GM12878 (cell line): ENCODE data around the gene ATG5. TPM values are rescaled to one million over a fixed set of nuclear protein-coding genes. Genes with fewer than 3 reads are reported as not detected.

ENCODE experiments used
- BACH1 ChIP-seq: fragments of 450-650 bp; IDR thresholded peaks from 2 replicates; pipeline ENCODE4 v1.6.1; 2017; ENCODE audit warnings: mild to moderate bottlenecking, borderline replicate concordance
- GATAD2B ChIP-seq: fragments of 450-650 bp; conservative IDR thresholded peaks from 2 replicates; pipeline ENCODE4 v1.6.1; 2017; ENCODE audit warnings: low read depth, mild to moderate bottlenecking, moderate library complexity
- IKZF1 ChIP-seq: fragments of 450-650 bp; conservative IDR thresholded peaks from 2 replicates; pipeline ENCODE4 v1.6.1; 2017; ENCODE audit warnings: antibody characterized with exemption, mild to moderate bottlenecking
- MEF2A ChIP-seq: IDR thresholded peaks from 2 replicates; pipeline ENCODE4 v1.6.1; 2011; ENCODE audit warnings: low read depth, mild to moderate bottlenecking, low read length, moderate library complexity; ENCODE audit not compliant: insufficient read depth
- NFYA ChIP-seq: IDR thresholded peaks from 2 replicates; pipeline ENCODE4 v1.6.1; 2011; ENCODE audit warnings: low read depth, mild to moderate bottlenecking, low read length, improper control_type of control experiment, borderline replicate concordance
- NR2F1 ChIP-seq: fragments of 450-650 bp; conservative IDR thresholded peaks from 2 replicates; pipeline ENCODE4 v1.6.1; 2017; ENCODE audit warnings: mild to moderate bottlenecking
- PBX3 ChIP-seq: IDR thresholded peaks from 2 replicates; pipeline ENCODE4 v1.6.1; 2011; ENCODE audit warnings: mild to moderate bottlenecking, low read depth, low read length, moderate library complexity; ENCODE audit not compliant: insufficient replicate concordance
- POLR2AphosphoS2 ChIP-seq: IDR thresholded peaks from 2 replicates; pipeline ENCODE4 v1.6.1; 2011; ENCODE audit warnings: low read depth, mild to moderate bottlenecking, low read length, improper control_type of control experiment, moderate library complexity
- SMAD1 ChIP-seq: fragments of 450-650 bp; IDR thresholded peaks from 2 replicates; pipeline ENCODE4 v1.6.1; 2018; ENCODE audit warnings: mild to moderate bottlenecking, low read depth; ENCODE audit not compliant: partially characterized antibody
- TCF12 ChIP-seq: IDR thresholded peaks from 2 replicates; pipeline ENCODE4 v1.6.1; 2011; ENCODE audit warnings: low read depth, mild to moderate bottlenecking, low read length
- TCF3 ChIP-seq: IDR thresholded peaks from 2 replicates; pipeline ENCODE4 v1.6.1; 2012; ENCODE audit warnings: low read depth, mild to moderate bottlenecking, low read length, borderline replicate concordance; ENCODE audit not compliant: insufficient read depth
- ZBTB11 ChIP-seq: fragments of 450-650 bp; formaldehyde crosslinking; IDR thresholded peaks from 2 replicates; pipeline ENCODE4 v1.5.0; 2022; ENCODE audit warnings: mild to moderate bottlenecking, missing genetic modification characterization
- polyA plus RNA-seq, 11 experiments: library from polyadenylated mRNA; depleted of rRNA in 4 of 11; unstranded in 6 of 11; stranded (reverse) in 5 of 11; fragments of >200 nt; fragmentation: Nextera tagmentation in 4 of 11; fragmentation: Illumina TruSeq in 1 of 11; extraction: Ambion mirVana in 4 of 11; extraction: Trizol in 1 of 11; gene quantifications; 1 replicate in 1 of 11; 2 replicates in 10 of 11; pipeline versions ENCODE4 v1.2.1 to v1.2.3, GENCODE V29; 2011 to 2016; ENCODE audit warnings: inconsistent platforms in 2 of 11, missing spikeins in 2 of 11, low read depth in 1 of 11
- total RNA-seq, 4 experiments: library from RNA; depleted of rRNA in 3 of 4; stranded (reverse); fragments of >200 nt in 3 of 4; fragmentation: Illumina TruSeq in 1 of 4; extraction: Trizol in 1 of 4; gene quantifications; 2 replicates each; pipeline versions ENCODE4 v1.2.1 to v1.2.3, GENCODE V29; 2013 to 2021
- TF ChIP-seq, protein P1 (sequence below): fragments of 450-650 bp; conservative IDR thresholded peaks from 2 replicates; pipeline ENCODE4 v1.6.1; 2017; ENCODE audit warnings: mild to moderate bottlenecking, moderate library complexity
- TF ChIP-seq, protein P2 (sequence below): fragments of 450-650 bp; formaldehyde crosslinking; IDR thresholded peaks from 2 replicates; pipeline ENCODE4 v1.4.0; 2020; ENCODE audit warnings: mild to moderate bottlenecking, moderate library complexity
- TF ChIP-seq, protein P3 (sequence below): fragments of 450-650 bp; IDR thresholded peaks from 2 replicates; pipeline ENCODE4 v1.6.1; 2018; ENCODE audit warnings: mild to moderate bottlenecking, low read depth, moderate library complexity; ENCODE audit not compliant: partially characterized antibody

The ATG5 gene
- total and polyA plus RNA-seq, 10 of the 15 experiments (the other 5 are each of a cell fraction or from before 2014, with no cell fraction given), result 12.9 to 51.8 (median 23.9) TPM

- TF ChIP-seq PBX3, result no peak
- TF ChIP-seq, protein P1, sequence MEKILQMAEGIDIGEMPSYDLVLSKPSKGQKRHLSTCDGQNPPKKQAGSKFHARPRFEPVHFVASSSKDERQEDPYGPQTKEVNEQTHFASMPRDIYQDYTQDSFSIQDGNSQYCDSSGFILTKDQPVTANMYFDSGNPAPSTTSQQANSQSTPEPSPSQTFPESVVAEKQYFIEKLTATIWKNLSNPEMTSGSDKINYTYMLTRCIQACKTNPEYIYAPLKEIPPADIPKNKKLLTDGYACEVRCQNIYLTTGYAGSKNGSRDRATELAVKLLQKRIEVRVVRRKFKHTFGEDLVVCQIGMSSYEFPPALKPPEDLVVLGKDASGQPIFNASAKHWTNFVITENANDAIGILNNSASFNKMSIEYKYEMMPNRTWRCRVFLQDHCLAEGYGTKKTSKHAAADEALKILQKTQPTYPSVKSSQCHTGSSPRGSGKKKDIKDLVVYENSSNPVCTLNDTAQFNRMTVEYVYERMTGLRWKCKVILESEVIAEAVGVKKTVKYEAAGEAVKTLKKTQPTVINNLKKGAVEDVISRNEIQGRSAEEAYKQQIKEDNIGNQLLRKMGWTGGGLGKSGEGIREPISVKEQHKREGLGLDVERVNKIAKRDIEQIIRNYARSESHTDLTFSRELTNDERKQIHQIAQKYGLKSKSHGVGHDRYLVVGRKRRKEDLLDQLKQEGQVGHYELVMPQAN, result no peak; the same call in 1 of the 2 replicates
- TF ChIP-seq BACH1, result no peak
- no peak for TF ChIP-seq NR2F1
- TF ChIP-seq SMAD1, result no peak
- no peak for TF ChIP-seq IKZF1
- 0 out of 2 replicates have a peak, but pooled peaks have one; percentile 32 for TF ChIP-seq TCF3
- no peak for TF ChIP-seq POLR2AphosphoS2
- TF ChIP-seq NFYA, result no peak
- no peak for TF ChIP-seq MEF2A
- TF ChIP-seq, protein P2, sequence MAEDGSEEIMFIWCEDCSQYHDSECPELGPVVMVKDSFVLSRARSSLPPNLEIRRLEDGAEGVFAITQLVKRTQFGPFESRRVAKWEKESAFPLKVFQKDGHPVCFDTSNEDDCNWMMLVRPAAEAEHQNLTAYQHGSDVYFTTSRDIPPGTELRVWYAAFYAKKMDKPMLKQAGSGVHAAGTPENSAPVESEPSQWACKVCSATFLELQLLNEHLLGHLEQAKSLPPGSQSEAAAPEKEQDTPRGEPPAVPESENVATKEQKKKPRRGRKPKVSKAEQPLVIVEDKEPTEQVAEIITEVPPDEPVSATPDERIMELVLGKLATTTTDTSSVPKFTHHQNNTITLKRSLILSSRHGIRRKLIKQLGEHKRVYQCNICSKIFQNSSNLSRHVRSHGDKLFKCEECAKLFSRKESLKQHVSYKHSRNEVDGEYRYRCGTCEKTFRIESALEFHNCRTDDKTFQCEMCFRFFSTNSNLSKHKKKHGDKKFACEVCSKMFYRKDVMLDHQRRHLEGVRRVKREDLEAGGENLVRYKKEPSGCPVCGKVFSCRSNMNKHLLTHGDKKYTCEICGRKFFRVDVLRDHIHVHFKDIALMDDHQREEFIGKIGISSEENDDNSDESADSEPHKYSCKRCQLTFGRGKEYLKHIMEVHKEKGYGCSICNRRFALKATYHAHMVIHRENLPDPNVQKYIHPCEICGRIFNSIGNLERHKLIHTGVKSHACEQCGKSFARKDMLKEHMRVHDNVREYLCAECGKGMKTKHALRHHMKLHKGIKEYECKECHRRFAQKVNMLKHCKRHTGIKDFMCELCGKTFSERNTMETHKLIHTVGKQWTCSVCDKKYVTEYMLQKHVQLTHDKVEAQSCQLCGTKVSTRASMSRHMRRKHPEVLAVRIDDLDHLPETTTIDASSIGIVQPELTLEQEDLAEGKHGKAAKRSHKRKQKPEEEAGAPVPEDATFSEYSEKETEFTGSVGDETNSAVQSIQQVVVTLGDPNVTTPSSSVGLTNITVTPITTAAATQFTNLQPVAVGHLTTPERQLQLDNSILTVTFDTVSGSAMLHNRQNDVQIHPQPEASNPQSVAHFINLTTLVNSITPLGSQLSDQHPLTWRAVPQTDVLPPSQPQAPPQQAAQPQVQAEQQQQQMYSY (CRISPR knock-in tag), result no peak
- TF ChIP-seq TCF12, result no peak
- TF ChIP-seq ZBTB11, result no peak
- TF ChIP-seq, protein P3, sequence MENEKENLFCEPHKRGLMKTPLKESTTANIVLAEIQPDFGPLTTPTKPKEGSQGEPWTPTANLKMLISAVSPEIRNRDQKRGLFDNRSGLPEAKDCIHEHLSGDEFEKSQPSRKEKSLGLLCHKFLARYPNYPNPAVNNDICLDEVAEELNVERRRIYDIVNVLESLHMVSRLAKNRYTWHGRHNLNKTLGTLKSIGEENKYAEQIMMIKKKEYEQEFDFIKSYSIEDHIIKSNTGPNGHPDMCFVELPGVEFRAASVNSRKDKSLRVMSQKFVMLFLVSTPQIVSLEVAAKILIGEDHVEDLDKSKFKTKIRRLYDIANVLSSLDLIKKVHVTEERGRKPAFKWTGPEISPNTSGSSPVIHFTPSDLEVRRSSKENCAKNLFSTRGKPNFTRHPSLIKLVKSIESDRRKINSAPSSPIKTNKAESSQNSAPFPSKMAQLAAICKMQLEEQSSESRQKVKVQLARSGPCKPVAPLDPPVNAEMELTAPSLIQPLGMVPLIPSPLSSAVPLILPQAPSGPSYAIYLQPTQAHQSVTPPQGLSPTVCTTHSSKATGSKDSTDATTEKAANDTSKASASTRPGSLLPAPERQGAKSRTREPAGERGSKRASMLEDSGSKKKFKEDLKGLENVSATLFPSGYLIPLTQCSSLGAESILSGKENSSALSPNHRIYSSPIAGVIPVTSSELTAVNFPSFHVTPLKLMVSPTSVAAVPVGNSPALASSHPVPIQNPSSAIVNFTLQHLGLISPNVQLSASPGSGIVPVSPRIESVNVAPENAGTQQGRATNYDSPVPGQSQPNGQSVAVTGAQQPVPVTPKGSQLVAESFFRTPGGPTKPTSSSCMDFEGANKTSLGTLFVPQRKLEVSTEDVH, result no peak
- 0 out of 2 replicates have a peak, but pooled peaks have one; percentile 9 for TF ChIP-seq GATAD2B
These were observed 162.1 kb downstream of the ATG5 start (continued) for GRCh38 chr6:106163446-106163965.
